ENCODE results near the gene VPREB3.
A peak's percentile ranks its signal among the peaks of the same experiment; 100 is the strongest.

Gene VPREB3

DNA sequence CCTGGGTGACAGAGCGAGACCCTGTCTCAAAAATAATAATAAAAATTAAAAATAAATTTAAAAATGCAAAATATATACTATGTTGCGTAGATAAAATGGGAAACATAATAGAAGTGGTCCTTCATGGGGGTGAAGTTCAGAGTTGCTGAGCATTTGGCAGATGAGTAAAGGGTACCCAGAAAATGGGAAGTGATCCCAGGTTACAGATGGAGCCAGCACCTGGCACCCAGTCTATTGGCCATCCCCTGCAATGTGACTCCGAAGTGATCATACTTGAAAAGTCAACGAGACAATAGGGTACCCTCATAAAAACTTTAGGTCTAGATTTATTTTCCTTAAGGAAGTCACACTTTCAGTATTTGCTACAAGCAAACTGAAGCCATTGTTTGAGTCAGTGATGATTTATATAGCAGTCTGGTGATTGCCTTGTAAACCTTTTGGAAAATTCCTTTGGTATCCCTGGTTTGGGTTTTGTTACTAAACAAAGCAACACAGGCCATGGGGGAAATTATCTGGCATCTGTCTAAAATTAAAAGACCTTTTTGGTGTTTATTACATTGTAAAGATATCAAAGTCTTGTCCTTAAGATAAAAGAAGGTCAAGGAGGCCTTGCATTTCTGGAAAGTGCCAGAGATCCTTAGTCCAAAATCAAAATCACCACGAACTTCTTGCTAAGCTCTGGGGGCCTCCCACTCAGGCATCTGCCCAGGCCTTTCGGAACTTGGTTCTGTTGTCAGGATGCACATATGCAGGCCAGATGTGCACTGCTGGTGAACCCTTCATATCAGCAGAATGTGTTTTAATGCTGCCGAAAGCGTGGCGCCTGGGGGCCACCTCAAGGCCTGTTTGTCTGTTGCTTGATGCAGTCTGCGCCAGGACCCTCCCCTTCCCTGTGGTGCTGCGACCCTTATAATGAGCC is 36.9 kb upstream of the VPREB3 start:
- ATAC-seq (ENCODE audit: low read depth), result no peak
- no peaks in the 10 kb centered on the region for H3K9me3 ChIP-seq (ENCODE audit: severe bottlenecking)
- H3K36me3 ChIP-seq (ENCODE audit: low read depth), result peaks cover 70% of the 10 kb centered on the region
- no peaks in the 10 kb centered on the region for H3K4me1 ChIP-seq (ENCODE audit: insufficient read depth, poor library complexity, severe bottlenecking)
- DNase-seq (ENCODE audit: low spot score), result no peak
- no peak overlapping the region for H3K27ac ChIP-seq (ENCODE audit: poor library complexity, severe bottlenecking)
- no peak overlapping the region for H3K4me3 ChIP-seq (ENCODE audit: severe bottlenecking)
- H3K27me3 ChIP-seq (ENCODE audit: insufficient read depth, poor library complexity, severe bottlenecking), result no peaks in the 10 kb centered on the region
- TF ChIP-seq, protein P1, sequence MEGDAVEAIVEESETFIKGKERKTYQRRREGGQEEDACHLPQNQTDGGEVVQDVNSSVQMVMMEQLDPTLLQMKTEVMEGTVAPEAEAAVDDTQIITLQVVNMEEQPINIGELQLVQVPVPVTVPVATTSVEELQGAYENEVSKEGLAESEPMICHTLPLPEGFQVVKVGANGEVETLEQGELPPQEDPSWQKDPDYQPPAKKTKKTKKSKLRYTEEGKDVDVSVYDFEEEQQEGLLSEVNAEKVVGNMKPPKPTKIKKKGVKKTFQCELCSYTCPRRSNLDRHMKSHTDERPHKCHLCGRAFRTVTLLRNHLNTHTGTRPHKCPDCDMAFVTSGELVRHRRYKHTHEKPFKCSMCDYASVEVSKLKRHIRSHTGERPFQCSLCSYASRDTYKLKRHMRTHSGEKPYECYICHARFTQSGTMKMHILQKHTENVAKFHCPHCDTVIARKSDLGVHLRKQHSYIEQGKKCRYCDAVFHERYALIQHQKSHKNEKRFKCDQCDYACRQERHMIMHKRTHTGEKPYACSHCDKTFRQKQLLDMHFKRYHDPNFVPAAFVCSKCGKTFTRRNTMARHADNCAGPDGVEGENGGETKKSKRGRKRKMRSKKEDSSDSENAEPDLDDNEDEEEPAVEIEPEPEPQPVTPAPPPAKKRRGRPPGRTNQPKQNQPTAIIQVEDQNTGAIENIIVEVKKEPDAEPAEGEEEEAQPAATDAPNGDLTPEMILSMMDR (IDR thresholded peaks at IDR 0.05; ENCODE audit: poor library complexity, severe bottlenecking), result no peak

DNA sequence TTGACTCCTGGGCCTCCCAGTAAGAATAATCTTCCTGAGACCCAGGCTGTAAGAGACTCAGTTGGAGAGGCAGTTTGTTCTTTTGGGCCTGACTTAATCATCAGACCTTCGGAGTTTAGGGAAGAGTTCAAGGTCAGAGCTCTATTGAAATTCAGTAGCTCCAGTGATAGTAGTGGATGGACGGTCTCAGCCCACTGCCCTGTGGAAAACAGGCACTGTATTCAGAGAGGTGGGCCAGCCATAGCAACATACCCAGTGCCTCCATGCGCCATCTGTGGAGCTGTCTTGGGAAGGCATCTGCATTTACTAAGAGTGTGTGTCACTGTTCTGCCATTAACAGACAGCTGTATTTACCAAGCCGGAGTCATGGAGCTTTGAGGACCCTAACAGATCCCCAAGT is 35.4 kb upstream of the VPREB3 start:
- DNase-seq (ENCODE audit: low spot score) (no peak), ATAC-seq (ENCODE audit: low read depth) (no peak)
- Histone ChIP-seq H3K27me3 (ENCODE audit: insufficient read depth, poor library complexity, severe bottlenecking) (no peaks in the 10 kb centered on the region), H3K27ac (ENCODE audit: poor library complexity, severe bottlenecking) (no peak overlapping the region), H3K4me3 (ENCODE audit: severe bottlenecking) (no peak overlapping the region), H3K9me3 (ENCODE audit: severe bottlenecking) (no peaks in the 10 kb centered on the region), H3K4me1 (ENCODE audit: insufficient read depth, poor library complexity, severe bottlenecking) (no peaks in the 10 kb centered on the region), H3K36me3 (ENCODE audit: low read depth) (peaks cover 58% of the 10 kb centered on the region)
- TF ChIP-seq, protein P1 (IDR thresholded peaks at IDR 0.05; ENCODE audit: poor library complexity, severe bottlenecking), result no peak

DNA sequence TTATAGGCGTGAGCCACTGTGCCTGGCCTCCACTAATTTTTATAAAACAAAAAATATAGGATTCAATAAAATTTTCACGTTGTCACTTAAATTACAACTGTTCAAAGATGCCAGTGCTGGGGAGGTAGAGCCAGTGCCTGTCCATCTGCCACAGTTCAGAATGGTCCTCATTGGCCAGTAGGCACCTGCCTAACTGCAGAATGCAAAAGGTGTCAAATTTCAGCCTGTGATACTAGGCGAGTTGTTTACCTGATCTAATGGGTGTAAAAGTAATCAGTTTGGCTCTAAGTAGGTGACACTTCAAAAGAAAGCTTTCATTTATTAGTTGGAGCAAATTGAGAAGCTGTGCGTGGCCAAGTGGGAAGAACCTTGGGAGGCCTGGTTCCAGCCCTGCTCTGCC is 34.9 kb upstream of the VPREB3 start:
- TF ChIP-seq, protein P1 (IDR thresholded peaks at IDR 0.05; ENCODE audit: poor library complexity, severe bottlenecking), result no peak
- ATAC-seq (ENCODE audit: low read depth), result no peak
- H3K27ac ChIP-seq (ENCODE audit: poor library complexity, severe bottlenecking), result no peak overlapping the region

GRCh38 chr22:23787910-23788309 is 33.7 kb upstream of the VPREB3 start:
- peaks cover 41% of the 10 kb centered on the region for H3K36me3 ChIP-seq (ENCODE audit: low read depth)
- no peaks in the 10 kb centered on the region for H3K4me1 ChIP-seq (ENCODE audit: insufficient read depth, poor library complexity, severe bottlenecking)
- no peaks in the 10 kb centered on the region for H3K27me3 ChIP-seq (ENCODE audit: insufficient read depth, poor library complexity, severe bottlenecking)
- ATAC-seq (ENCODE audit: low read depth) (no peak), DNase-seq (ENCODE audit: low spot score) (no peak)
- peak overlapping the region; percentile 85 for H3K27ac ChIP-seq (ENCODE audit: poor library complexity, severe bottlenecking)
- peak overlapping the region; percentile 92 for H3K4me3 ChIP-seq (ENCODE audit: severe bottlenecking)
- no peaks in the 10 kb centered on the region for H3K9me3 ChIP-seq (ENCODE audit: severe bottlenecking)
- TF ChIP-seq, protein P1 (IDR thresholded peaks at IDR 0.05; ENCODE audit: poor library complexity, severe bottlenecking), result no peak

More for the DNA sequence above, 34.9 kb upstream of the VPREB3 start:
- no peak overlapping the region for H3K4me3 ChIP-seq (ENCODE audit: severe bottlenecking)
- H3K4me1 ChIP-seq (ENCODE audit: insufficient read depth, poor library complexity, severe bottlenecking), result no peaks in the 10 kb centered on the region
- no peaks in the 10 kb centered on the region for H3K27me3 ChIP-seq (ENCODE audit: insufficient read depth, poor library complexity, severe bottlenecking)
- no peaks in the 10 kb centered on the region for H3K9me3 ChIP-seq (ENCODE audit: severe bottlenecking)
- peaks cover 53% of the 10 kb centered on the region for H3K36me3 ChIP-seq (ENCODE audit: low read depth)
- no peak for DNase-seq (ENCODE audit: low spot score)

DNA sequence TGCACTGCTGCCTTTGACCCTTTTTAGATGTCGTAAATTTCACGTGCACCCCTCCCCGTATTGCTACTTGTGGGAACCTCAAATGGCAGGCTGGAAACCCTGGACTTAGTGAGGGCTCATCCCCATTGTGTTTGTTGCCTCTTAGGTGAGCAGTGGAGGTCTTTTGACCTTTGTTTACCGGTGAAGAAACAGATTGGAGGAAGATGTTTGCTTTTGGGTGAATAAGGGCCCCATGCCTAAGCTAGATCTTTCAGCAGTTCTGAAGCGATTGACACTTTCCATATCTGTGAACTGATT is 33.3 kb upstream of the VPREB3 start:
- TF ChIP-seq, protein P1 (IDR thresholded peaks at IDR 0.05; ENCODE audit: poor library complexity, severe bottlenecking), result no peak
- Histone ChIP-seq H3K4me3 (ENCODE audit: severe bottlenecking) (peak overlapping the region; percentile 92), H3K27ac (ENCODE audit: poor library complexity, severe bottlenecking) (peak overlapping the region; percentile 85), H3K4me1 (ENCODE audit: insufficient read depth, poor library complexity, severe bottlenecking) (no peaks in the 10 kb centered on the region), H3K27me3 (ENCODE audit: insufficient read depth, poor library complexity, severe bottlenecking) (no peaks in the 10 kb centered on the region), H3K9me3 (ENCODE audit: severe bottlenecking) (no peaks in the 10 kb centered on the region), H3K36me3 (ENCODE audit: low read depth) (peaks cover 40% of the 10 kb centered on the region)
- no peak for DNase-seq (ENCODE audit: low spot score)
- ATAC-seq (ENCODE audit: low read depth), result peak; percentile 30
